GM21737 (cell line): ENCODE data around the gene ATP10A.

ENCODE experiments used
- ATAC-seq: cut with Tn5 transposase; IDR thresholded peaks from one replicate; pipeline ENCODE4 v1.9.1; 2021; ENCODE audit warnings: mild to moderate bottlenecking, moderate library complexity; ENCODE audit not compliant: unreplicated experiment

ATP10A gene

DNA sequence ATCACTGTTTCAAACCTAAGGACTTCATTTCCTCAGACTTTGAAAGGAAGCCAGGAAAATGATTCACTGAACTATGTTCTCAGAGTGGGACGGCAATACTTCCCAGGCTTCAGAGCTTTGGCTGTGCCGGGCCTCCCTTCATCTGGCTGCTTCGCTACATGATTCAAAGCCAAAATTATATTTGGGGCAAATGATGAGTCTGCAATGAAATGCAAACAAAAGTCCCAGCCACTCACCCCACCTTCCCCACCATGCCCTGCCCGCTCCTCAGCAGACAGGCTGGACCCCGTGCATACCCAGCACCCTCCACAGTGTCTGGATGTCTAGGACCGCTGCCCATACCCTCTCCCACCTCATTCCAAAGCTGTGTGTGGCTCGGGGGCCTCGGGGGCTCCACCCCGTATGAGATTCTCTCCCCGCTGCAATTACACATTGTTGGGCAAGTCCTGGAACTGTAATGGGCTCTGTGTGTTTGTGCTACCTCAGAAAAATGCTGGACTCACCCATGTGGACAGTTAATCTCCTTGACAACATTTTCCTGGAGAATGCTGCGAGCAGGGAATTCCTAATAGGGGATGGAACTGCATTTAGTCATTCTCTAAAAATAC is 32.2 kb downstream of the ATP10A start:
- no peak for ATAC-seq

- no peak for ATAC-seq
These were observed 34.1 kb downstream of the ATP10A start for GRCh38 chr15:25829073-25829472.

- ATAC-seq: no peak
These were observed 37.9 kb downstream of the ATP10A start for GRCh38 chr15:25825207-25825606.

GRCh38 chr15:25824618-25825017 is 38.5 kb downstream of the ATP10A start:
- no peak for ATAC-seq

- no peak for ATAC-seq
These were observed 50.3 kb downstream of the ATP10A start for GRCh38 chr15:25812845-25813244.

GRCh38 chr15:25812073-25812472 is 51.1 kb downstream of the ATP10A start:
- no peak for ATAC-seq

- ATAC-seq: no peak
These were observed 51.6 kb downstream of the ATP10A start for GRCh38 chr15:25811481-25811906.

GRCh38 chr15:25810631-25811091 is 52.5 kb downstream of the ATP10A start:
- no peak for ATAC-seq

DNA sequence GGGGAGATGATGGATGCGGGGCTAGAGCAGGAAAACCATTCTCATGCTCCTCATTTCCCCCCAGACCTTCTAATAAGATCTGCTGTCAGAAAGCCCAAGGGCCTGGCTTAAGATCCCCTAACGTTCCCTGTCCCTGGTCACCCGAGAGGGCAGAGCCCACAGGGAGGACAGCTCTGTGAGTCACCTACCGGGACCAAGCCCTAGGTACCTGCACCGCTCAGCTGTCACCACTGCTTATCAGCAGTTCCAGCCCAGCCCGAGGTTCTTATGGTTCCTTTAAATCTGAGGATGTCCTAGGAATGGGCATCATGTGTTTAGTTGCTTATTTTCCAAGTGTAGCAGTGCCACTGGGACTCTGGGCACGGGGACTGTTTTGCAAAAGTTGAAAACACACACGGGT is 53.0 kb downstream of the ATP10A start:
- no peak for ATAC-seq

GRCh38 chr15:25807063-25807462 is 56.1 kb downstream of the ATP10A start:
- ATAC-seq: no peak

- no peak for ATAC-seq
These were observed 58.1 kb downstream of the ATP10A start for GRCh38 chr15:25805031-25805430.

GRCh38 chr15:25804451-25804850 is 58.7 kb downstream of the ATP10A start:
- ATAC-seq: no peak

DNA sequence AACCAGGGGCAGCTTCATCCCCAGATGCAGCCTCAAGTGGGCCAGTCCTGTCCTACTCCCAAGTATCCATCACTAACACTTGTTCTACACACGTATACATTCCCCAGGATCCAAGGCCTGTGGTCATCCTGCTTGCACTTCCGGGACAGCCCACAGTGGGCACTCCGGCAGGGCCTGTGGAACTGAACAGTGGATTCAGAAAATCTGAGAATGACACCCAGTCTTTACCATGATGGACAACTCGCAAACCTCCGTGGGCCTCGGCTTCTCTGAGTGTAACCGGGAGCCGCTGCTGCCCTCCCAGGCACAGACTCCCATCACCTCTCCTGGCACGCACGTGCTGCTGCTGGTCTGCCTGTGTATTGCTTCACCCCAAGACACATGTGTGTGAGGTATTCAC is 59.6 kb downstream of the ATP10A start:
- no peak for ATAC-seq

- no peak for ATAC-seq
These were observed 60.1 kb downstream of the ATP10A start for GRCh38 chr15:25803036-25803435.

- no peak for ATAC-seq
These were observed 60.8 kb downstream of the ATP10A start for GRCh38 chr15:25802285-25802830.

DNA sequence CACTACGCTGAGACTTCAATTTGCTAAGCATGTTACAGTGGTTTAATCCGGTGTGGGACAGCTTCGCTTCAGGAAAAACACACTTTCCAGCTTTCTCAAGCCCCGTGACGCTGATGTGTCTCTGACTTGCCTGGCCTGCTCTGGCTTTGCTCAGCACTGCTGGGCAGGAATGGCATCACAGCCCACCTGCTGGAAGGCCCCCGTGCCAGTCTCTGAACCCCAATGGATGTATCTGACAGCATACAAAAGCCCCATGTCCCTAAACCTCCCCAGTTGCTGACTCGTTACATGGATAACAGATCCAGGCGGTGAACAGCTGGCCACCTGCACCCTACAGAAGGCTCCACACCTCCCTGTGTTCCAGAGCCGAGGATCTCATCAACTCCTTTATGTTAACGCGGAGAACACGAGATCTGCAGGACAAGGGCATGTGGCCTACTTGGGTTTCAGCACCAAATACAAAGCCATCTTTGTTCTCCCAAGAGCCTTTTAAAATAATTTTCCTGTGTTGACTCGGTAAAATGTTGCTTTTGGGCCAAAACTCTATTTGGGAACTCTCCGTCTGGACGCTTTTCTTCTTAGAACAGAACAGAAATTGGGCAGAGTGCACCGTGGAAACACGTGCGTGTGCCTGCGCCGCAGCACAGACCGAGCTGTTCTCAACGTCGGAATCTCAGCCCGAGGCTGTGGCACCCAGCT is 61.4 kb downstream of the ATP10A start:
- ATAC-seq: no peak

DNA sequence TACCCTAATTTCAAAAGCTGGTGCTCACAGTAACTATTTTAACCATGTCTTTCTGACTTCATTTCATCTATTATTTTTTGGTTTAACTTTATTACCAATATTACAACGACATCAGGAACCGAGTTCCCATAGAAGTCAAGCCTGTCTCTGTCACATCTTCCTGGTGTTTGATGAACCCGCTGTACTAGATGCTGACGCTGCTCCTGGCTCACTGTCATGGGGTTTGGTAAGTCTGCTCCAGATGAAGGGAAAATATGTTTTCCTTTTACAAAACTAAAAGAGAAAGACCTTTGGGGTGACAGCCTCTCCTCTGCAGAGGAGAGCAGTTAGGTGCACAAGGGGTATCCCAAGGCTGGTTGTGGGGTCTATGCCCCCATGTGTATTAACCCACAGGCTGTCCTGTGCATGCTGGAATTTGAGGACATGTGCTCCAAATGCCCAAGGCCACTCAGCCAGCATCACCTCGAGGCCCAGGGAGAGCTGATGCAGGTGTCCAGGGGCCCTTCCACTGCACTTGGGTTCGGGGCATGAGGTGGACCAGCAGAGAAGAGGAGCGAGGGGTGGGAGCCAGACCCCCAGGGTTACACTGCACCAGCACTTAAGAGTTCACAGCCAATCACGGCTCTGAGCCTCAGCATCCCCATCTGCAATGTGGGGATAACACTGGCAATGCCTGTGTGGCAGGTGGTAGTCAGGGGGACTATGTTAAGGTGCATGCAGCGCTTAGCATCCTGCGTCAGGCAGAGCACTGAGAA is 62.2 kb downstream of the ATP10A start:
- ATAC-seq: no peak

- no peak for ATAC-seq
These were observed 63.0 kb downstream of the ATP10A start for GRCh38 chr15:25799906-25800700.

- ATAC-seq: no peak
These were observed 64.9 kb downstream of the ATP10A start for GRCh38 chr15:25797936-25798901.

DNA sequence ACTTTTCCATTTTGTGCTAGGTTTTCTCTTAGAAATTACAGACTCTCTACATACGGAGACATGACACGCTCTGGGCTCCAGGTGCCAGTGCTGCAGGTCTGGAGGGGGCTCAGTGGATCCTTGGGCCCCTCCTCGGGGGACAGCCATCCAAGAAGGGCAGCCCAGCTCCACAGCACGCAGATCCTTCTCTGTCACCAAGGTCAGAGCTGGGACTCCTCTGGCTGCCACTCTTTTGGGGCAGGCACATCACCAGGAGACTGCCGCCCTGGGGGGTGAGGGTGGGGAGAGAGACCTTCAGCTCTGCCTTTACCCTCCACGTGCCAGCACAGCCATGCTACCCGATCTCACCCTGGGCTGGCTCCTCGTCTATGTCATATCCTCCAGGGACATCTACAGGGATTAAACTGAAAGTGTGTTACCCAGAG is 65.6 kb downstream of the ATP10A start:
- ATAC-seq: no peak
